ENCODE data around the gene CHAF1A. TPM values are rescaled to one million over a fixed set of nuclear protein-coding genes. Genes with fewer than 3 reads are reported as not detected.

Gene CHAF1A
- total and polyA plus RNA-seq, 4 donors, result 1.0 to 20.8 (median 2.5) TPM

GRCh38 chr19:4354897-4355296, 47.5 kb upstream of the CHAF1A start:
- H3K27ac ChIP-seq (ENCODE audit: low read depth in 1 of 2, low read length in 2 of 2), result no peak overlapping the region
- TF ChIP-seq TAF1 (conservative IDR thresholded peaks at IDR 0.05) (no peak), REST (IDR thresholded peaks at IDR 0.05) (no peak), MAX (IDR thresholded peaks at IDR 0.05) (no peak), YY1 (IDR thresholded peaks at IDR 0.05) (no peak), EGR1 (IDR thresholded peaks at IDR 0.05; ENCODE audit: low read depth in 2 of 2) (no peak), HNF4A (conservative IDR thresholded peaks at IDR 0.05) (no peak), FOXA2 (IDR thresholded peaks at IDR 0.05) (no peak), ZBTB33 (IDR thresholded peaks at IDR 0.05) (no peak), CTCF (IDR thresholded peaks at IDR 0.05; ENCODE audit: low read depth, low read length, missing input control) (no peak), RXRA (IDR thresholded peaks at IDR 0.05) (no peak), NR2F2 (IDR thresholded peaks at IDR 0.05) (no peak), FOXA1 (IDR thresholded peaks at IDR 0.05) (no peak)
- TF ChIP-seq, protein P1, sequence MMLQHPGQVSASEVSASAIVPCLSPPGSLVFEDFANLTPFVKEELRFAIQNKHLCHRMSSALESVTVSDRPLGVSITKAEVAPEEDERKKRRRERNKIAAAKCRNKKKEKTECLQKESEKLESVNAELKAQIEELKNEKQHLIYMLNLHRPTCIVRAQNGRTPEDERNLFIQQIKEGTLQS (IDR thresholded peaks at IDR 0.05), result no peak
- H3K36me3 ChIP-seq (ENCODE audit: control insufficient read depth in 4 of 4, insufficient read depth in 3 of 4, low read depth in 1 of 4, low read length in 3 of 4), result peaks cover 2 to 24% (median 11%) of the 10 kb centered on the region in 4 donors
- H3K4me1 ChIP-seq (ENCODE audit: control insufficient read depth in 4 of 4, insufficient read depth in 4 of 4, low read length in 3 of 4), result peaks cover 0 to 7% (median 0%) of the 10 kb centered on the region in 4 donors
- no peak for DNase-seq (ENCODE audit: low spot score)
- no peak overlapping the region for H3K4me3 ChIP-seq (ENCODE audit: low read depth in 1 of 3, low read length in 3 of 3)
- H3K27me3 ChIP-seq (ENCODE audit: control insufficient read depth in 4 of 4, insufficient read depth in 4 of 4, low read length in 3 of 4), result no peaks in the 10 kb centered on the region
- 78% methylated on average over 17 of the region's 17 CpGs for WGBS
- H3K9ac ChIP-seq (ENCODE audit: low read depth in 1 of 2, low read length in 2 of 2), result no peak overlapping the region
- H3K9me3 ChIP-seq (ENCODE audit: control insufficient read depth in 4 of 4, low read length in 3 of 4), result no peaks in the 10 kb centered on the region

GRCh38 chr19:4357095-4357797, 45.2 kb upstream of the CHAF1A start:
- Histone ChIP-seq H3K9ac (ENCODE audit: low read depth in 1 of 2, low read length in 2 of 2) (no peak overlapping the region), H3K36me3 (ENCODE audit: control insufficient read depth in 4 of 4, insufficient read depth in 3 of 4, low read depth in 1 of 4, low read length in 3 of 4) (peaks cover 2 to 38% (median 18%) of the 10 kb centered on the region in 4 donors), H3K27me3 (ENCODE audit: control insufficient read depth in 4 of 4, insufficient read depth in 4 of 4, low read length in 3 of 4) (no peaks in the 10 kb centered on the region), H3K4me3 (ENCODE audit: low read depth in 1 of 3, low read length in 3 of 3) (no peak overlapping the region), H3K4me1 (ENCODE audit: control insufficient read depth in 4 of 4, insufficient read depth in 4 of 4, low read length in 3 of 4) (peaks cover 0 to 7% (median 0%) of the 10 kb centered on the region in 4 donors), H3K9me3 (ENCODE audit: control insufficient read depth in 4 of 4, low read length in 3 of 4) (no peaks in the 10 kb centered on the region), H3K27ac (ENCODE audit: low read depth in 1 of 2, low read length in 2 of 2) (no peak overlapping the region)
- 89% methylated on average over 23 of the region's 23 CpGs for WGBS
- no peak for DNase-seq (ENCODE audit: low spot score)
- no peak for TF ChIP-seq TAF1 (conservative IDR thresholded peaks at IDR 0.05)
- no peak for TF ChIP-seq YY1 (IDR thresholded peaks at IDR 0.05)
- no peak for TF ChIP-seq NR2F2 (IDR thresholded peaks at IDR 0.05)
- no peak for TF ChIP-seq HNF4A (conservative IDR thresholded peaks at IDR 0.05)
- TF ChIP-seq EGR1 (IDR thresholded peaks at IDR 0.05; ENCODE audit: low read depth in 2 of 2), result no peak
- TF ChIP-seq REST (IDR thresholded peaks at IDR 0.05), result no peak
- no peak for TF ChIP-seq SP1 (IDR thresholded peaks at IDR 0.05)
- no peak for TF ChIP-seq RXRA (IDR thresholded peaks at IDR 0.05)
- no peak for TF ChIP-seq ZBTB33 (IDR thresholded peaks at IDR 0.05)
- no peak for TF ChIP-seq HNF4G (IDR thresholded peaks at IDR 0.05)
- no peak for TF ChIP-seq JUND (IDR thresholded peaks at IDR 0.05)
- no peak for TF ChIP-seq MAX (IDR thresholded peaks at IDR 0.05)
- TF ChIP-seq RAD21 (IDR thresholded peaks at IDR 0.05), result no peak
